GM18861 (cell line): Measurements from ENCODE around the gene NGRN.
"Not testable (repeated sequence)": the region's sequence is repeated elsewhere in the genome, so short reads cannot be mapped to it uniquely, and the experiment has no call there.

Experiments
- ATAC-seq: cut with Tn5 transposase; IDR thresholded peaks from one replicate; pipeline ENCODE4 v1.9.1; 2021; ENCODE audit not compliant: unreplicated experiment

The NGRN gene

DNA sequence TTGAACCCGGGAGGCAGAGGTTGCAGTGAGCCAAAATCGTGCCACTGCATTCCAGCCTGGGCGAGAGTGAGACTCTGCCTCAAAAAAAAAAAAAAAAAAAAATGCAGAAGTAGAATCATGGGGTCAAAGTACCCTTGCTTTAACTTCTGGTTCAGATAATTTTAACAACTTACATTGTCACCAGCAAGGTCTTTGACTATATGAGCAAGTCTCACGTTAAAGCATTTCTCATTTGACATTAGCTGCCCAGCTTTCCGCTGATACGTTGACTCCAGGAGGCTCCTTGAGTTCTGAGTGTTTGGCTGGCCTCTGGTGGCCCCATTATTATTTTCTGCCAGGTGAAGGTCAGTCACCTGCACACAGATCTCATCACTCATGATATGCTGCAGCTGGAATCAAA is 16.2 kb downstream of the NGRN start:
- ATAC-seq: not testable (repeated sequence)

DNA sequence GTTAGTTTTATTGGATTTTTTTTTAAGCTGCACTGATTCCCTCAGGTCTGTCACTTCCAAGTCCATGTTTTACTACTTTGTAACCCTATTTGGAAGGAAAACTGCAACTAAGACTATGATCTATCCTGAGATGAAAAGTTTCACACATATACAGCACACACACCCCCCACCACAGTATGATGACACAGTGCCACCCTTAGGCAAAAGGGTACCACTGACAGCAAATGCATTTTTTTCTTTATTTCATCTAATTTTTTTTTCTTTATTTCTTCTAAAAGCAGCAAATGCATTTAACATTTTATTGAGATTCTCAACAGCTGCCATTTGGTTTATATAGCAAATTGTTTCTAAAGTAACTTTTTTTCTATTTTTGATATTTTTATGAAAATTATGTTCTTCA is 21.2 kb downstream of the NGRN start:
- no peak for ATAC-seq

DNA sequence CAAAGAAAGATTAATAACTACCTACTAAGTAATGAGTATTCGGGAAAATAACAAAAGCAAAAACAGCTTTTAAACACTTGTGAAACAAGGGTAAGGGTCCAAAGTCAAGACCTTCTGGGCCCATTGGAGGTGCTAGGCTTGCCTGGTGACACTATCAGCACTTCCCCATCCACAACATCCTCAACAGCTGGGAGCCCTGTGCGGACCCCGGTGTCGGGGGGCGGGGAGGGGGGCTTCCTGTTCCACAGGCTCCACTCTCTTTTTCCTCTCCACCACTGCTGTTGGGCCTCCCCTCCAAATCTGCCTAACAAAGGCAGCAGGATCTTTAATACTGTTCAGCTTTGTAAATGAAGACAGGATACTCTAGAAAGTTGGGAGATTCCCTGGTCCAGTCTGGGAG is 21.6 kb downstream of the NGRN start:
- ATAC-seq: no peak

DNA sequence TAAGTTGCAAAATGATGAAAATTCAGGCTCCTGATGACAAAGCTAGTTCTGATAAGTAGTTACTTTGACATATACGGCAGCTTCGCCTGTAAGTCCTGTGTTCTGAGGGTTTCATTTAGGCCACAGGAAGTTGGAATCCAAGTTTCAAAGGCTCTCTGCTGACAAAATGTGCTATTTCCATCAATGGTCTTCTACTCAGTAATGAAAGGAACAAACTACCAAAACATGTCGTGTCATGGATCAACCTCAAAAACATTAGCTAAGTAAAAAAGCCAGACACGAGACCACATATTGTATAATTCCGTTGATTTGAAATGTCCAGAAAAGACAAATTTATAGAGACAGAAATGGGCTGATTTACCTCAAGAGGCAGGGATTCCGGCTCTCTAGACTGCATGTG is 22.5 kb downstream of the NGRN start:
- ATAC-seq: no peak

DNA sequence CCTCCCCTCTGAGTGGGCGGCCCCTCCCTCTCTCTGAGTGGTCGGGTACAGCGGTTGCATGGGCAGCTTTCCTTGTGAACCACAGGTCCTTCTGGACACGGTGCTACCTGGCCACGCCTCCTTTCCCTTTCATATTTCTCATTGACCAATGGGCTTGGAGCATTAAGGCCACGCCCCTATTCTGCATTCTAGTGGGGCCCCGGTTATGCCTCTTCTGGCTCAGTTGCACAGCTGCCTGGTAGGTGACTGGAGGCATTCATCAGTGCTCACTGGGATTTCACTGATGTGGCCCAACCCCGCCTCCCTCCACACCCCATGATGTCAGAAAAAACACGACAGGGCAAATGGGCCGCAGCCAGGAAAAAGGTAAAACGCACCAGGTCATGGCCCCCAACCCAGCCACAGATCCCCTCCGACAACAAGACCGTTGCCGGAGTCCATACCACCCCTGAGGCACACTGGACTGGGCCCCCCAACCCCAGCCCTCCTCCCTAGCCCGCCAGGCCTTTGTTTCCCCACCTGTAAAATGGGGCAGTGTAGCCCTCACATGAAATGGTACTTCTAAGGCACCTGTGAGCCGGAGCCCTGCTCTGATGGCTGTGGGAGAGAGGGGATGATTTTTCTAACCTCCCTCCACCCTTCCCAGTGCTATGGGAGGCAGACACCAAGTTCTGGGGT is 26.3 kb downstream of the NGRN start:
- no peak for ATAC-seq

DNA sequence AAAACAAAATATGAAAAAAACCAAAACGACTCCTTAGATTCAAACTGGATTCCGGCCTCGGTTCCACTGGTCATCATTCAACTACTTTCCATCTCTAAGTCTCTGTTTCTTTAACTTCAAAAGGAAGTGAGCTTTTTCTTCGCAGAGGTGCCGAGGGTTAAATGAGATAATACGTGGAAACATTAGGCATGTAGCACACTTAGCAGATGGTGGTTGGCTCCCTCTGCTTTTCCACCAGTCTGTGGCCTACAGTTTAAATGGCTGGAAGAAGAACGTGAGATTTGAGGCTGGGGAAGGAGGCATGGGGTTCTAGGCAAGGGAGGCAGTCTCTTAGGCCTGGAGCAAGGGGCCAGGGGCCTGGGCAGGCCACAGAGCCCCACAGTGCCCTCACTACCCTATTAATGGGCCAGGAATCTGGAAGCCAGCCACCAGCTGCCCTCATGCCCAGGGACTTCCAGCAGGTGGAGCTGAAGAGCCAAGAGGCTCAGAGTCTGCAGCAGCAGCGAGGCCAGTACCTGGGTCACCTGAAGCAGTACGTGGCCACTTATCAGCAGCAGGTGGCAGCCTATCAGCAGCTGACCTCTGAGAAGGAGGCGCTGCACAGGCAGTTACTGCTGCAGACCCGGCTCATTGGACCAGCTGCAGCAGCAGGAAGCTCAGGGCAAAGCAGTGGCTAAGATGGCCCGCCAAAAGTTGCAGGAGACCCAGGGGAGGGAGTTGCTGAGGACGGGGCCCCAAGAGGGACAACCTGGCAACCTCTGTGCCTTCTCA is 27.8 kb downstream of the NGRN start:
- not testable (repeated sequence) for ATAC-seq

DNA sequence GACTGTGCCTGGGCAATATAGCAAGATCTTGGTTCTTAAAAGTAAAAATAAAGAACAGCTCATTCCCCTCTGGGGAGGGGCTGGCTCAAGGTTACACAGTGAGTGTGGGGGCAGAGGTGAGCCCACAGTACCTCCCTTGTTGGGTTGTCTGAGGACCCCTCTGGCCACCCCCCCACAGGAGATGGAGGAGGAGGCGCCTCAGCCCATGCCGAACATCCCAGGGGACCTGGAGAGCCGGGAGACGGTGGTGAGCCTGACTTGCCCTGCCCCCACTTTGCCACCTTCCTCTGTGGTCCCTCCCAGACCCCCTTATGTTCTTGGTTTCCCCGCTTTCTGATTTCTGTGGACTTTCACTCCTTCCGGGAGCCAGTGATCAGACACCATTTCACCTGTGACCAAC is 28.7 kb downstream of the NGRN start:
- no peak for ATAC-seq

DNA sequence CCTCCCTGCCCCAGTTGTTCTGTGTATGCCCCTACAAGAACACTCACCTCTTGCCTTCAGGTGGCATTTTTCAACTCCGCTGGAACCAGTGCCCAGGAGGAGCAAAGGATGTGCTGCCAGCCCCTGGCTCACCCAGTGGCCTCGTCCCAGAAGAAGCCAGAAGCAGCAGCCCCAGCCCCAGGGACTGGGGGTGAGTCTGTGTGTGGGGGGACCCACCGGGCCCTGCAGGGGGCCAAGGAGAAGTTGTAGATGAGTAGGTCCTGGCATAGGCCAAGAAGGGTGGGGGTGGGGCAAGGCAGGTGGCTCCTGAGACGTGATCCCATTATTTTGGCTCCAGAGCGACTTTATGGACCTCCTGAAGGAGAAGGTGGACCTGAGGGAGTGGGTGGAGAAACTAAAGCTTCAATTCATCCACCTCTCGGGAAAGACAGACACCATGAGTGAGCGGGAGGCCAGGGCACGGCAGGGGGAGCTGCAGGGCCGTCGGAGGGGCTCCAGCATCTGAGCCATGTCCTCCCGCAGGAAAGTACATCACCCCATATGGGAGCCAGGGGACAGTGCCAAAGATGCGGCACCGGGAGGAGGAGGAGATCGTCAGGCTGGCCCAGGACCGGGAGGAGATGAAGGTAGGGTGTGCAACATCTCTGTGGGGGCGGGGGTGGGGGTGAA is 29.3 kb downstream of the NGRN start:
- ATAC-seq: no peak

DNA sequence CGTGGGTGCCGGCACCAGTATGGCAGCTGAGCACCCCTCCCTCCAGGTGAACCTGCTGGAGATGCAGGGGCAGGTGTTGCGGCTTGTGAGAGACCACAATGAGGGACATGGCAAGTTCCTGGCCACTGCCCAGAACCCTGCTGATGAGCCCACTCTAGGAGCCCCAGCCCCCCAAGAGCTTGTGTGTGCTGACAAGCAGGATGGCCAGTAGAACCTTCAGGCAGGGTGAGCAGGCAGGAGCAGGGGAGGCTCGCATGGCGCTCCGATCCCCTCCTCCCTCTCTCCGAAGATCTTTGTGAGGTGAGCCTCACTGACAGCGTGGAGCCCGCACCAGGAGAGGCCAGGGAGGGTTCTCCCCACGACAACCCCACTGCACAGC is 29.8 kb downstream of the NGRN start:
- ATAC-seq: no peak

DNA sequence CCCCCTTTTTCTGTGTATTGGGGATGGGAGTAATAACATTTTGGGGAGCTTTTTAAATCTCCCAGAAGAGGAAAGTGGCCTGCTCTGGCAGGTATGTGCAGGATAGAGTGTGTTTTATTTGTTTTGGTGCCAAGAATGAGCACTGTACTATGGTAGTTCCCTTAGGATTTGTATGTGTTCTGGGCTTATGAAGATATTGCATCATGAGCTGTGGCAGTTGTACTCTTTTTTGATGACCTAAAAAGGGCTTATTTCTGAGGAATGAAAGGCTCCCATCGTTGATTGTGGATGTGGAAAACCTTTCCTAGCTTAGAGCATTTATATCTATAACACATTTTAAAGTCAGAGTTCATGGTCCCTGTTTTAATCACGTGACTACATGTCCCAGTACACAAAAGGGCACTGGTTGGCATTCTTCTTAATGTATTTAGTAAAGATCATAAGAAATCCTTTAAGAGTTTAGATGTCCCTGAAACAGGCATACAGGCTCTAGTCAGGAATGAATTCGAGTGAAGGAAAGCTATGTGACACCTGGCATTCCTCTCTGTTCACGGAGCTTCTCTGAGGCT is 30.9 kb downstream of the NGRN start:
- not testable (repeated sequence) for ATAC-seq

DNA sequence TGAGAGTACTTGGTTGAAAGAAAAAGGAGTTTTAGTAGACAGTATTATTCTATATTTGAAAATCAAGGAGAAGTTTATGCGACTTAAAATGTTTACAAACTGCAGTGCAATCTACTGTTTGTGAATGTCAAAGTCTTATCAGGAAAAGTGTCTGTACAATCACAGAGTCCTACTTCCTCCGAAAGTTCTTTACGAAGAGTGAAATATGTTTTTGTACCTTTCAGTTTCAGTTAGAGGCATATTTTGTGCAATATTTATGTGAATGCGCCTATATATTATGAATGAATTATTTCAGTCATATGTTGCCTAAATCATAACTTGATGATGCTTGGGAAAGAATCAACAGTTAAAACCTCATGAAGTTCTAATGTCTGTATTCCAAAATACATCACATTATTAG is 31.5 kb downstream of the NGRN start:
- no peak for ATAC-seq

DNA sequence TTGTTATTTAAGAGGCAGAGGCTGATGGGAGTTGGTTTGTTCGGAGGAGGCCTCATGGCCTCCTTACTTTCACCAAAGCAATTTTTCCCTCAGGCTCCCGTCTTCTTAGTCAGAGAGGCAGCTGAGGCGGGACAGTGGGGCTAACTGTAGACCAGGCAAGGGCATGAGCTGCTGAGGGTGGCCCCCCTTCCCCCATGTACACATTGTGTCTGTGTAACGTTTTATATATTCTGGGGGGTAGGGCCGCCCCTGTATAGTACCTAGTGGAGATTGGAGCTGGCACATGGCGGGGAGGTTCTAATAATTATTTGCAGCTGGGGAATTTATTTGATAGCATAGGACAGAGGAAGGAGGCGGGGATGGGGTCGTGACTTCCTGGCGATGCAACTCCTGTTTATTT is 35.1 kb downstream of the NGRN start:
- no peak for ATAC-seq

DNA sequence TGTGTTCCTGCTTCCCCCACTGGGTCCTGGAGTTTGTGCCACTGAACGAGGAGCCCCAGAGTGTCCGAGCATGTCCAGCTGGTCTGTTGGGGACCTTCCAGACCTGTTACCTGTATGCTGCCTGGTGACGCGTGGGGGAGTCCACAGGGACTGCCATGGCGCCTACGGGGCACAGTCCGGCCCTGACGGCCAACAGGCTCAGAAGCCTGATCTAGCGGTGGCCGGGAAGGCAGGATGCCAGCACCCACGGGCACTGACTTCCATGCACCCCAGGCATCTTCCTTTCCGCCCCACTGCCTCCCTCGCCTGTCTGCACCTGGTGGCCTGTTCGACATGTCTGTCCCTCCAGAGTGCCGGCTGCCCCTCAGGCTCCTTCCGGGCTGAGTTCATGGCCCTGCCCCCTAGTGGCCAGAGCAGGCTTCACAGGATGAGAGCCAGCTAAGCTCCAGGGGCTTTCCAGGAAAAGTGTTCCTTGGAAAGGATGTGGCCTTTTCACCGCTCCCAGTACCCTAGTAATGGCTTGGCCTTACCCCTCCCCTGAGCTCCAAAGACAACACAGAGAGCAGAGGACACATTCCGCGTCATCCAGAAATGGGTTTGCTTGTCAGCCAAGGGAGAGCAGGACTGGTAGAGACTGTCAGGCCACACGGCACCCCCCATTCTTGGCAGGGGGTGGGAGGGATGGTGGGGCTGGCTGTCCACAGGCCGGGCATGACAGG is 35.7 kb downstream of the NGRN start:
- ATAC-seq: no peak

DNA sequence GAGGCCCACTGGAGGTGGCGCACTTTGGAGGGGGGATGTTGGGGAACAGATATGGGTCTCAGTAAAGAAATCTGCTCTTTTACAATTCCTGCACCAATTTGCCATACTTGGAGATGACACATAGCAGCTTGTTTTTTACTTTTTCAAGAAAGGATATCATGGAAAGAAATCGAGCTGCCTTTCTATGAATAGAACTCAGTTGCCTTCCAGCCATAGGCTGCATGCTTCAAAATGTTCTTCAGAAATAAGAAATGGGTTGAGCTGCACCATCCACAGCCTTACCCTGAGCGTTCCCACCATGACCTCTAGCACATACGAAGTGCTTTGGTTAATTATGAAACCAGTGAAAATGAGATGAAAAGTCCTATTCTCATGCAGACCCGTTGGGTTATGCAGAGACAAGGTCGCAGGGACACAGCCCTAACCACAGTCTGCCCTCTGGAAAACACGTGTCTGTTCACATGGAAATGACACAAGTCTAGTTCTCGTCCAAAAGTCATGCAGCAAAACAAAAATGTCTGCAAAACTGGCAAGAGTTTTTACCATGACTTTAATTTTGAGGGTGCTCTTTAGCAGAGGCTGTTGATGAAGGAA is 36.3 kb downstream of the NGRN start:
- no peak for ATAC-seq

DNA sequence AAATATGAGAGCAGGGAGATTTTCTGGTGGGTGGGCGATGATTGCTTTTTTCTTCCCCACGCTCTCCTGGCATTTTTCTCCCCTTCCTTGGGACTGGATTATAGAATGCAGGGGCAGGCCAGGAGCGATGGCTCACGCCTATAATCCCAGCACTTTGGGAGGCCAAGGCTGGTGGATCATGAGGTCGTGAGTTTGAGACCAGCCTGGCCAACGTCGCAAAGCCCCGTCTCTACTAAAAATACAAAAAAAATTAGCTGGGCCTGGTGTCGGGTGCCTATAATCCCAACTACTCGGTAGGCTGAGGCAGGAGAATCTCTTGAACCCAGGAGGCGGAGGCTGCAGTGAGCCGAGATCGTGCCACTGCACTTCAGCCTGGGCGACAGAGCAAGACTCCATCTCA is 39.9 kb downstream of the NGRN start:
- ATAC-seq: not testable (repeated sequence)

DNA sequence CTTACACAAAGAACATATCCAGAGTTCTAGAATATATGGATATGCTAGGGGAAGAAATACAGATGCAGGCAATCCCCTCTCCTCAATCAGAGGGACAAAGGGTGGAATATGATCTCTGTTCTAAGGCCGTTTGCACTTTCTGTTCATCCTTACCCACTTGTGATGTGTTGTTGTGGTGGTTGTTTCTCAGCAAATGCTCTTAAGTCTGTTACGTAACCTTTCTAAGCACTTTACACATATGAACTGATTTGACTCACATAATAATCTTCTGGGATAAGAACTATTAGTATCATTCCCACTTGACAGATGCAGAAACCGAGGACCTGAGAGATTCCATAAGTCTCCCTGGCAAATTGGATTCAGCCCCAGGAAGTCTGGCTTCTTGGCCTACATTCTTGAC is 40.5 kb downstream of the NGRN start:
- ATAC-seq: no peak

DNA sequence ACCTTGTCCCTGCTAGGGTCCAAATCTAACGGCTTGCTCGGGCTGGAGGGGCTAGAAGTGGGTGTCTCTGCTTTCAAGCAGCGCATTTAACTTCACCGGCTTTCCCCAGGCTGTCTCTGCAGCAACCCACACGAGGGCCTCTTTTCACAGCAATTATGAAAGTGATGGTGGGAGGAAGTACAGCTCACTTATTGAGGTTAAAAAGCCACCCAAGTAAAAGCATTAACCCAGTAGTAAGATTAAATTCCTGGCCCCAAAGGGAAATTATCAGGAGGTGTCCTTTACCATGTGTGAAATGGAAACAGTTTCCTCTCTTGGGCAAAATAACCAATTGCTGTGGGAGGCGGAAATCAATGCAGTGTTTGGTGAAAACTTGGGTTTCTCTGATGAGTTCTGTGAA is 41.1 kb downstream of the NGRN start:
- peak; percentile 68 for ATAC-seq

DNA sequence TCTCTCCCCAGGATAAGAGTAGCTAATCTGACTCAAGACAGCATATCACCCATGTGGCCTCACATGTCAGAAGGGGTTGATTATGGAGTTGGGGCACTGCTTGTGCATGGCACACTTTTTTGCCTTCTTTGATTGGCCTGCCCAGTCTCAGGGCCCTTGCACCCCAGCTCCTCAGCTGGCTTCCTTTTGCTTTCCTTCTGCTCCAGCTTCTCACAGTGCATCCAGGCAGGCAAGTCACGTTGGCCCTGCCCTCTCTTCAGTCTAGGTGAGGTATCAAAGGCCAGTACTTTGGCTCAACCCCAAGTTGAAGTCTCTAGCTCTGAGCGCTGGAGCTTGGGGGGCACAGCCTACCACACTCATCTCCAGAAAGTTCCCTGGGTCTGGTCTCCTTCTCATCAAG is 42.2 kb downstream of the NGRN start:
- no peak for ATAC-seq

DNA sequence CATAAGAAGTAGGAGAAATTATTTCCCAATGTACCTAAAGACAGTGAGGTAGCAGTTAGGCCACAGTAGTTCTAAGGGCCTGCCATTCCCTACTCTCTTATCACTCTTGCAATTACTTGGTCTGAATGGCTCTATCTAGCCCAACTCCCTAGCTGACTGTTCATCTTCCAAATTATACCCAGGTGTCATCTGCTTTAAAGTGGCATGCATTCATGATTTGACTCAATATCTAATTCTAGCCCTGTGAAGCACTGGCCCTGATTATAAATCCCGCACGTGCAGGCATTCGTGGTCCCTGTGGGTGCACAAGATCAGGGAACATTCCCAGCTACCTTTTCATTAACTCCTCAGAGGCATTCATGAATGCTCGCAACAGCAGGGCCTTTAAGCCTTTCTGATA is 43.5 kb downstream of the NGRN start:
- no peak for ATAC-seq

DNA sequence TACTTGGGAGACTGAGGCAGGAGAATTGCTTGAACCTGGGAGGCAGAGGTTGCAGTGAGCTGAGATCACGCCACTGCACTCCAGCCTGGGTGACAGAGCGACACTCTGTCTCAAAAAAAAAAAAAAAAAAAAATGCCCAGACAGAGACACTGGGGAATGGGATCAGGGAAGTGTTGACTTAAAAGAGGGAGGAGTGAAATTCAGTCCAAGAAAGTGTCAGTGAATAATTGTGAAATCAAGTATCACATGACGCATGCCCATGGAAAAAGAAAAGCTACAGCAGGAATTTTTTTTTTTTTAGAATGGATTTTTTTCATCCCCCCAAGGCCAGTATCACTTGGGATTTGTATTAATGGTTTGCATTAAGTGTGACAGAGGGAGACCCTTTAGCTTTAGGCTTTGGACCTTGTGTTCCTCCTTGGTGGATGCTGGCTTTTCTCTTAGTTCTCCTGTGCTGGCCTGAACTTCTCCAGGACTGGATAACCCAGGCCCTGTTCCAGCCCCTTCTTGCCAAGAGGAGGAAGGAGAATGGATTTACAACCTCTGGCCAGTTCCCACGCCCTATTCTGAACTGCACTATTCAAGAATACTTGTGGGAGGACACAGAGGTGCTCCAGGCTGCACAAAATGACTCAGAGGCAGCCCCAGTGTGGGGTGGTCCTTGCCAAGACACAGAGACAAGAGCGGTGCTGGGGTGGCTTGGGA is 50.0 kb downstream of the NGRN start:
- no peak for ATAC-seq
